ENCODE data around the gene RABGEF1.

The RABGEF1 gene

GRCh38 chr7:66847879-66848790 lies 107.6 kb downstream of the RABGEF1 start:
- DNase-seq (ENCODE audit: low read depth, low spot score): no peak

GRCh38 chr7:66859339-66859738 lies 118.8 kb downstream of the RABGEF1 start:
- no peak for DNase-seq (ENCODE audit: low read depth, low spot score)

GRCh38 chr7:66859794-66860645 lies 119.5 kb downstream of the RABGEF1 start:
- no peak for DNase-seq (ENCODE audit: low read depth, low spot score)

- no peak for DNase-seq (ENCODE audit: low read depth, low spot score)
These were observed 120.2 kb downstream of the RABGEF1 start for GRCh38 chr7:66860767-66861166.

Data from activated naive CD8-positive, alpha-beta T cell treated with anti-CD3 and anti-CD28 coated beads, Interleukin-2, amount 50 U/mL, for 16 hours (primary cell).